CMK (cell line): ENCODE measurements around the gene KRTAP5-5.

ENCODE experiments used
- DNase-seq: peaks from one replicate; pipeline ENCODE4 v3.0.0-alpha.2; 2010; ENCODE audit warnings: low read depth

KRTAP5-5 gene

DNA sequence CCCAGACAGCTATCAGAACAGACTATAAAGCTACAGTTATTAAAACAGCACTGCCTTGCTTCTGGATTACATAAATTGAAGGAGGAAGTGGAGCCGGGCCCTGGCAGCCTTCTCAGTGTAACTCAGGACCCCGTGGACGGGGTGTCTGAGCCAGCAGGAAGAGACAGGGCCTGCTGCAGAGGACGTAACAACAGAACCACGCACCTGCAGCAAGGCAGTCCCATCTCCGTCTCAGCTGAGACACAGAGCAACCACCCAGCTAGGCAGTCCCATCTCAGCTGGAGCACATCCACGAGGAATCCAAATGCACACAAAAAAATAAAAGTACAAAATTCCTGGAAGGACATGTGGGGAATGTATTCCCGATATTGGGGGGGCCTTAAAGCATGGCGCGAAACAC lies 50.3 kb downstream of the KRTAP5-5 start:
- no peak for DNase-seq
